PFSK-1 (cell line): Measurements from ENCODE around the gene PCLO.

Source experiments
- FOXP2 ChIP-seq: optimal IDR thresholded peaks from 2 replicates; pipeline ENCODE3; 2011; ENCODE audit warnings: borderline replicate concordance, control low read depth, inconsistent platforms; ENCODE audit not compliant: insufficient read depth; ENCODE audit errors: extremely low read length, extremely low read depth
- POLR2AphosphoS5 ChIP-seq: IDR thresholded peaks from 2 replicates; pipeline ENCODE4 v1.6.1; 2012; ENCODE audit warnings: low read depth, mild to moderate bottlenecking, control low read depth, low read length, moderate library complexity
- SIN3A ChIP-seq: IDR thresholded peaks from 2 replicates; pipeline ENCODE4 v1.6.1; 2012; ENCODE audit warnings: mild to moderate bottlenecking, low read length, moderate library complexity, borderline replicate concordance; ENCODE audit not compliant: insufficient read depth
- TAF1 ChIP-seq: IDR thresholded peaks from 2 replicates; pipeline ENCODE4 v1.6.1; 2012; ENCODE audit warnings: low read length, control low read depth, borderline replicate concordance; ENCODE audit not compliant: insufficient read depth
- TF ChIP-seq, protein P1 (sequence below), 2 experiments: IDR thresholded peaks; 2 replicates each; pipeline versions ENCODE4 v1.6.1 to v1.8.0; 2011 to 2012; ENCODE audit warnings: low read depth in 2 of 2, low read length in 2 of 2, control low read depth in 1 of 2, inconsistent platforms in 1 of 2, mild to moderate bottlenecking in 1 of 2, moderate library complexity in 1 of 2; ENCODE audit not compliant: insufficient read depth in 1 of 2

Gene PCLO

DNA sequence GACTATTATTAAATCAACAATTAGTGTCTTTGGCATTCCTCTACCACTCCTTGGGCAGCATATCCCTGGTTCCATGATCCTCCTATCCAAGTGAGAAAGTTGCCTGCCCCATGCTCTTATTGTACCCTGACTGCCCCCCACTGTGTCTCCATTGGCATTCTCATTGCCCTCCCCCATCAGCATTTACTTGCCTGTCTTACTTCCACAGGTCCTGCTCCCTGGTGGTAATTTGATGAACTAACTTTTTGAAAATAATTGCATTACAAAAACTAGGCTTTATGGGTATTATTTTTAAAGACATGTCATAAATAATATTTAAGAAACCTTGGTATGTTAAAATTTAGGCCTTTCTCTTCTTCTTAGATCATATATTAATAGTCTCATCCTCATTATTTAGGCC, 346.4 kb downstream of the PCLO start:
- TF ChIP-seq, protein P1, sequence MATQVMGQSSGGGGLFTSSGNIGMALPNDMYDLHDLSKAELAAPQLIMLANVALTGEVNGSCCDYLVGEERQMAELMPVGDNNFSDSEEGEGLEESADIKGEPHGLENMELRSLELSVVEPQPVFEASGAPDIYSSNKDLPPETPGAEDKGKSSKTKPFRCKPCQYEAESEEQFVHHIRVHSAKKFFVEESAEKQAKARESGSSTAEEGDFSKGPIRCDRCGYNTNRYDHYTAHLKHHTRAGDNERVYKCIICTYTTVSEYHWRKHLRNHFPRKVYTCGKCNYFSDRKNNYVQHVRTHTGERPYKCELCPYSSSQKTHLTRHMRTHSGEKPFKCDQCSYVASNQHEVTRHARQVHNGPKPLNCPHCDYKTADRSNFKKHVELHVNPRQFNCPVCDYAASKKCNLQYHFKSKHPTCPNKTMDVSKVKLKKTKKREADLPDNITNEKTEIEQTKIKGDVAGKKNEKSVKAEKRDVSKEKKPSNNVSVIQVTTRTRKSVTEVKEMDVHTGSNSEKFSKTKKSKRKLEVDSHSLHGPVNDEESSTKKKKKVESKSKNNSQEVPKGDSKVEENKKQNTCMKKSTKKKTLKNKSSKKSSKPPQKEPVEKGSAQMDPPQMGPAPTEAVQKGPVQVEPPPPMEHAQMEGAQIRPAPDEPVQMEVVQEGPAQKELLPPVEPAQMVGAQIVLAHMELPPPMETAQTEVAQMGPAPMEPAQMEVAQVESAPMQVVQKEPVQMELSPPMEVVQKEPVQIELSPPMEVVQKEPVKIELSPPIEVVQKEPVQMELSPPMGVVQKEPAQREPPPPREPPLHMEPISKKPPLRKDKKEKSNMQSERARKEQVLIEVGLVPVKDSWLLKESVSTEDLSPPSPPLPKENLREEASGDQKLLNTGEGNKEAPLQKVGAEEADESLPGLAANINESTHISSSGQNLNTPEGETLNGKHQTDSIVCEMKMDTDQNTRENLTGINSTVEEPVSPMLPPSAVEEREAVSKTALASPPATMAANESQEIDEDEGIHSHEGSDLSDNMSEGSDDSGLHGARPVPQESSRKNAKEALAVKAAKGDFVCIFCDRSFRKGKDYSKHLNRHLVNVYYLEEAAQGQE (IDR thresholded peaks at IDR 0.05; ENCODE audit: insufficient read depth in 1 of 2, low read depth in 2 of 2, low read length in 2 of 2) = no peak
- TF ChIP-seq TAF1 (no peak), FOXP2 (no peak), SIN3A (no peak), POLR2AphosphoS5 (no peak)

DNA sequence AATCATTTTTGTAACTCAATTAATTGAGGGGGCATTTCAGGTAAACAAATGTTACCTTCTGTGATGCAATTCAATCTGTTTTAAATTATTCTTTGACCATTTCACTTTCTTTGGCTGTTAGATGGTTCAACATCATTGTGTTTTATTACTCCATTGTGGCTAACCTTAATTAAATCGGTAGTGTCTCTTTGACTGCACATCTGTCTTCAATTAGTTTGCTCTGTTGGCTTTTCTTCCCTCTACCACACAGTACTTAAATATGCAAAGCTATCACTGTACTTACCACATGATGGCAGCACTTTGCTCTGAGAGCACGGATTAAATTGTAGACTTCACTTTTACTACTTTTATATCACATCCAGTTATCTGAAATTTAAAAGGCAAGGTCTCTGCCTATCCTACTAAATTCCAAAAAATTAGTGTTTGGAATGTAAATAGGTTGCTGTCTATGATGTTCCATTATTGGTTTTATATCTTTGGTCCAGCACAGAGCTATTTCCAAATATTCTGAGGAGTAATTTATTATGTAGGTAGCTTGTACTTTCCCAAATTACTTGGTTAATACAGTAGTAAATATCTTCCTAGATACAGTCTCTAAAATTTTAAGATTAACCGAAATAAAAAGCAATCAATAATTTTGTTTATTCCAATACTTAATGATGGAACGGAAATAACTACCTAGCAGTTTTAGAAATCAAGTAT, 352.0 kb downstream of the PCLO start:
- TF ChIP-seq, protein P1 (IDR thresholded peaks at IDR 0.05; ENCODE audit: insufficient read depth in 1 of 2, low read depth in 2 of 2, low read length in 2 of 2) = no peak
- TF ChIP-seq POLR2AphosphoS5 (no peak), FOXP2 (no peak), SIN3A (no peak), TAF1 (no peak)

DNA sequence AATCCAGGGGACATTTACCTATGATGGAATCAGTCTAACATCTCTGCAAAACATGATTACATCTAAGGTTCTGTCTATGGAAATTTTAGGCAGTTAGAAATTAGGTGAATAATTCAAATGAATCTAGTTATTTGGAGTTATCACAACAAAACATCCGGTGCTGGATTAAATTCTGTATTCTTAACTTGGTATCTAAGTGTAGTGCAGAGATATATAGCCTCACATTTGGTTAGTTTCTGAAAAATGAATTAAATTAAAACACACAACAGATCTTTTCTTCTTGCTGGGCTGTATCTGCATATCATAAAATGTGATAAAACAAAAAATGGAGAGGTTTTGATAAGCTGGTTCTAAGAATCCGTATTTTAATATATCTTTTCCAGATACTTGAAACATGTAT, 354.1 kb downstream of the PCLO start:
- TF ChIP-seq SIN3A (no peak), TAF1 (no peak), POLR2AphosphoS5 (no peak), FOXP2 (no peak)
- TF ChIP-seq, protein P1 (IDR thresholded peaks at IDR 0.05; ENCODE audit: insufficient read depth in 1 of 2, low read depth in 2 of 2, low read length in 2 of 2) = no peak

DNA sequence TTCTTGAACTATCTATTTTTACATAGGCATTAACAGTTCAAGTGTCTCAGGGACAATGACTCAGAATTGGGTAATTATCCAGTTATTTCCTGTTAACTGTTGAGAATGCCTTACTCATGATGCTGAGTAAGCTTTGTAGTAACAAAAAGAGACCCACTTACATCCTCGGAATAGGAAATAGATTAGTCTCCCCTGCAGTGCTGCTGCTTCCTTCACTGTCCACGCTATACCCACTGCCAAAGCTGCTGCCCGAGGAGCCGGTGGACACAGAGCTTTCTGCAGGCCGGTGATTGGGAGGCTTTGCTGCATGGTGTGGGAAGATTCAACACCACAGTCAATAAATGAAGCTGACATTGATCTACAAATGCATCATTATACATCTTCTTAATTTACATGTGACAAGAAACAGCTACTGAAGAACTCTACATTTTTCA, 357.1 kb downstream of the PCLO start:
- TF ChIP-seq SIN3A (no peak), TAF1 (no peak), POLR2AphosphoS5 (no peak), FOXP2 (no peak)
- TF ChIP-seq, protein P1 (IDR thresholded peaks at IDR 0.05; ENCODE audit: insufficient read depth in 1 of 2, low read depth in 2 of 2, low read length in 2 of 2) = no peak
